ENCODE measurements around the gene SLC18B1.

SLC18B1 gene

DNA sequence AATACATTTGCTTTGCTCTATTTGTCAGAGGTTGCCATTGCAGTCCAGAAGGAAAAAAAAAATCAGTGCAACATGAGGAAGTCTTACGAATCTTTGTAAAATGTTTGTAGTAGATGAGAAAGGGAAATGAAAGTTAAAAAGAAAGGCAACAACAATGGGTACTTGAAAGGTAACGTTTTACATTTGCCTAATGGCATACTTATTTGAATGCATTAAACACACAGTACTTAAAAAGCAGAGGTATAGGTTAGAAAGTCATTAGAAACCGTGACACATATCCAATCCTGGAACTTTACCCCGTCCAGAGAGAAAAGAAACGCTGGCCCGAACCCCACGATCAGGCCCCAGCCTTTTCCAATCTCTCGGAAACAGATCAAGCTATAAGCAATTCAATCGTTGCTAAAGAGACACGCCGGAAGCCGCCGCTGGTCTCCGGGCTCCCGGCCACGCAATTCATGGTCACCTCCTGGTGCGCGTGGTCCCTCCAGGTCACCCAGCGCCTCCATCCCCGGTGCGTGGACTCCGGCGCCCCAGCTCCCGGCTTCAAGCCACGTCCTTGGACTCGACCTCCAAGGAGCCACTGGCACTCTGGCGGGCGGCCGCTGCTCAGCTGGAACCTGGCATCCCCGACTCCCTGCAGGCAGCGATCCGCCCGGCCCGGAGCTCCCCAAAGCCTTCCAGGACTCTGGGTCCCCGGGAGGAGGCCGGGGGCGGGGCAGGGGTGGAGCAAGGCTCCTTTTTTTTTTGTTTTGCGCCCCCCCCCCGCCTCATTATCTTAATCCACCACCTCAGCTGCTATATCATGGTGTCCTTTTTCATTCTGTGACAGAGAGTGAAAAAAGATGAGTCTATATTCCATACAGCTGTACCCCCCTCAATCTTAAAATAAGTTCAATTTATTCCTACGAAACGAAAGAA lies at the start of gene SLC18B1:
SLC18B1 (minus strand) TSS at position 687 of the 918 bp plus-strand sequence; CDS start at position 506, 181 bp downstream.
- DNase-seq, result peak; percentile 9 to 71

DNA sequence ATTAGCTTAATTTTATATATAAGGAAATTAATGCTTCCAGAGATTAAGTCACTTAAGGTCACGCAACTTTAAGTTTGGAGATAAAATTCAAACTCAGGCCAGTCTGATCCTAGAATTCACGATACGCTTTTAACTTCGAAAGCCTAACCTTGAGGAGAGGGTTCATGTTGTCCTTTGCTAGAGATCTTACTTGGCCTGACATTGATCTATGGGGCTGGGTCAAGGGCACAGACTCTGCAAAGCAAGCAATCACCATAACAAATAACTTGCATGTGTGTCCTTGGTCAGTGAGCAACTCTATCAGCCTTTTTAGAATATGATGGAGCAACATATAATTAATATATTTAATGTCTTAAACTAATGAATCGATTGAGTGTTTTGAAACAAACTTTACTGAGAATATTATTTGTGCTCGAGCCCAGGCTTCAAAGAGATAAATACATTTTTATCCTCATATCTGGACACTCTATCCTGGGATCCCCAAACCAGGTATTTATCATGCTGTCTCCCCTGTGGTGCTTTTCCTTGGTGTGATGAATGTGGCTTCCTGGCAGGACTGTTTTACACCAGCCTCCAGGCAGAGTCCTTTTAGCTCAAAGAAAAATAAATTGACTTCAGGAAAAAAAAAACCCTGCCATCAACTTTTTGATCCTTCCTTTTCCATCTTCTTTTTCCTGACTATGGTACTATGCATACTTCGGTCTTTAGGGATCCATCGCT lies 45.0 kb upstream of the SLC18B1 start:
- no peak for DNase-seq

DNA sequence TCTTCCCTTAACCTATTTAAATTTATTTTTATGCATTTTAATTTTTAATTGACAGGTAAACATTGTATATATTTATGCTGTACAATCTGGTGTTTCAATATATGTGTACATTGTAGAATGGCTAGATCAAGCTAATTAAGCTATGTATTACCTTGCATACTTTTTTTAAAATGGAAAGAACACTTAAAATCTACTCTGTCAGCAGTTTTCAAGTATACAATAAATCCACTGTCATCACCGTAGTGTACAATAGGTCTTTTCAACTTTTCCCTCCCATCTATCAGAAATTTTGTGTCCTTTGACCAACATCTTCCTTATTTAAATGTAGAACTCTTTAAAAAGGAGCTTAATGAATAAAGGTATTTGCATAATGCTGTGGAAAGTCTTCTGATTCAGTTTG lies 43.5 kb upstream of the SLC18B1 start:
- DNase-seq, result no peak

DNA sequence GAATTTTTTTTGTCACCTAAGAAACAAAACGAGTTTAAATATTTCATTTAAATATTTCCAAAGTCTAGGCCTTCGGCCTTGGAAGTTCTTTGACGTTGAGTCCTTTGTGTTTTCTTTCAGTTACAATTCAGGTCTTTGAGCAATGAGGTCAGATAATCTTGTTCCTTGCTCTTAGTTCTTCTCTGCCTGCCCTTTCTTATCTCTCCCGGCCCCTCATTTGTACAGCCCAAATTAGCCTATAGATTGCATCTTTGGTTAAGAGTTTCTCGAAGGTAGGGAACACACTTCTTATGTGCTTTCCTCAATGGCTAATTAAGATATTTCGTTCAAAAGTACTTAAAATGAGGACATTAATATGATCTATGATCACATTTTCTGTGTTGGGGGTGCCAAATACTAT lies 34.5 kb upstream of the SLC18B1 start:
- DNase-seq, result no peak

DNA sequence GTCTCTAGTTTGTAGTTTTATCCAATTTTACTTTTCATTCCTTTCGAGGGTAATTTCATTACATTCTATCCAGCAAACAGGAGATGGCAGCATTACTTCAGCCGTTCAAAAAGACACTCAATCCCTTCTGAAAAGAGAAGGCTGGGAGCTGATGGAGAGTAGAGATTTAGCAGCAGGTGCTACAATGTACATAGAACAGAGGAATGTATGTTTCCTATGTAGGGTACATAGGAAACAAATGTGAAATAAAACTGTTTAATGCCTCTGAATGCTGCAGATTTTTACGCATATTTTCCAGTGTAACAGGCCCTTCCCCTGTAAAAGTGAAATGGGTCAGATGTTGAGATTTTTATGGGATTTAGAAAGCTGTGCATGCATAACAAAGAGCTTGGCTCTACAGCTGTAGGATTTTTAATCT lies 31.9 kb upstream of the SLC18B1 start:
- DNase-seq, result peak; percentile 46 to 80

DNA sequence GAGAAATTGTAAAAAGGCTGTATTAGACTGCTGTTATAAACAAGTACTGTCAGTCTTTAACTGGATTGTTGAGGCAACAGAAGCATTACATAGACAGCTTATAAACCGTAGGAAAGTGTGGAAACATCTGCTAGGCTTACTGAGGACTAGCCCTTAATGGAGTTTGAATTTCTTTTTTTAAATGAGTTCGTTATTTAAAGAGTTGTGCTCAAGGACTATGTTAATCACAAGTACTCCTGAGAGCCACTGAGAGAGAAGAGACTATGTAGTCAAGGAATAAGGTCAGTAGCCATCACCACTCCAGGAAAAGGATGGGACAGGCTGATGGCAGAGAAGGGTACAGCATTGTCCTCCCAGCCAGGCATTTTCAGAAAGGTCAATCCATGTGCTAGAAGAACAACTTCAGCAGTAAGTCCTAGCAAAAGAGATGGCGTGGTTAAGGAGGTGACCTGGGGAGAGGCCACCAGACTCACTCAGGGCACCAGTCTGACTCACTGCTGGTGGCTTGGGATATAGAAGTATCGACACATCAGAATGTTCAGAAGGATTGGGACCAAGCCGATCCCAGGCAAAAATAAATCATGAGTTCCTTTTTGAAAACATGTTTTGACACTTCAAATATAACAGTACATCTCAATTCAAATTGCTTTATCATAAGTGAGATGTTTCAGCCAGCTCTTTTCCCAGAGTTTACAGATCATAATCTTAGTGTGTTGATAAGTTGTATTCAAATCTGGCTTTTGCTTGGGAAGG lies 22.4 kb upstream of the SLC18B1 start:
- DNase-seq, result peak; percentile 31 to 34

DNA sequence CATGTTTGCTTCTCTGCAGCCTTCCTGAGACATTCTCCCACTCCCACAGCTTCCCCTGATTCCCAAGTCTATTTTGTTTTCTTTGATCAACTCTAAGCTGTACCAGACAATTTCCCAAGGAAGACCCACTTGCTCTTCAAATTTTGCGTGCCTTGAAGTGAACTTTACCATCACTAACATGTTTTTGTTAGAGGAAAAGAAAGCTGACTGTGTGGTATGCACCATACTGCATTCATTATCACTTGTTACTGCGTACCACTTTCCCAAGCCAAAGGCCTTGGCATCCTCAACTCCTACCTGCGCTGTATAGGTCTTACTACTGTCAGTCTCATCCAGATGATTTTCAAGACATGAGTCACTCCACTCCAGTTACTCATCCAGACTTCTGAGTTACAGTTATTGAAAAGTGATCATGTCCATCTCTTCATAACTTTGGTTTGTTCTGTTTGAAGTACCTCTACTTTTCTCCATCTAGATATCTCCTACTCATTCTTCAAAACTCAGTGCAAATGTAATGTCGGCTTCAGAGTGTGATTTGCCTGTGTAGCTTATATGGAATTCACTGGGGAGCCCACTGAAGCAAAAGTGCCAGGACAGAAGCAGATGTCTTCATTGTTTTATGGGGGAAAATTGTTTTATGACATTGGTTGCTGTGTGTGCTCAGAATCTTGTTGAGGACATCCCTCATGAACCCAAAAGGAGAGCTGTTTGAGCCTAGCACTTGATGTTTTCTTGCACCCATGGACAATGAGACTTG lies 21.1 kb upstream of the SLC18B1 start:
- DNase-seq, result peak; percentile 32 to 48

DNA sequence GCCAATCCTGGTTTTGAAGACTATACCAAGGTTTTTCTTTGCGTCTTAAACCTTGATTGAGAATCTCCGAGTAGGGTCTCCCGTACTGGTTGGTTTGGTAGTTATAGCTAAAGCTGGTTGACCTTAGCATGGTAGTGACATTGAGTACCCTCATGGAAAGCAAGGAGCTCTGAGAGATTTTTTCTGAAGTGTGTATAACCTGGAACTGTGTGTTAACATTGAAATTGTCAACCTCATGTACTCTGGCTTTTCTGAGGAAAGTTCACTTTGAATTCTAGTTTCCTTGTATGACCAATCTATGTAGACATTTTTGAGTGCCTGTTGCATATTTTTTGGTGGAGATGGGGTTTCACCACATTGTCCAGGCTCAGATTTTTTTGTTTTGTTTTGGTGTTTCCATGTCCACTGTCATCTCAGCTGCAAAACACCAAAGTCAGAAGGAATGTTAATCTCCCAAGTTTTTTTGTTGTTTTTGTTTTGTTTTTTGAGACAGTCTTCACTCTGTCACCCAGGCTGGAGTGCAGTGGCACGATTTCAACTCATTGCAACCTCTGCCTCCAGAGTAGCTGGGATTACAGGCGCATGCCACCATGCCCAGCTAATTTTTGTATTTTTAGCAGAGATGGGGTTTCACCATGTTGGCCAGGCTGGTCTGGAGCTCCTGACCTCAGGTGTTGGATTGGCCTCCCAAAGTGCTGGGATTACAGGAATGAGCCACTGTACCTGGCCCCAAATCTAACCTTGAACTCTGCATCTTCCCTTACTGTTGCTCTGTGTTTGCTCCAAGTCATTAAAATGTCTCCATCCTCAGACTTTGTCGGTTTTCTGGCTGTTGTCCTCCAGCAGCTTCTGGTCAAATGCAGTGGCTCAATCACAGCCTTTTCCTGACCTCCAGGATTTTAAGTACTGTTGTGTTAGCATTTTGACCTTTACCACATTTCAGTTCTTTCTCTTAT lies 20.2 kb upstream of the SLC18B1 start:
- DNase-seq, result peak in 1 of 2 experiments; percentile 25

DNA sequence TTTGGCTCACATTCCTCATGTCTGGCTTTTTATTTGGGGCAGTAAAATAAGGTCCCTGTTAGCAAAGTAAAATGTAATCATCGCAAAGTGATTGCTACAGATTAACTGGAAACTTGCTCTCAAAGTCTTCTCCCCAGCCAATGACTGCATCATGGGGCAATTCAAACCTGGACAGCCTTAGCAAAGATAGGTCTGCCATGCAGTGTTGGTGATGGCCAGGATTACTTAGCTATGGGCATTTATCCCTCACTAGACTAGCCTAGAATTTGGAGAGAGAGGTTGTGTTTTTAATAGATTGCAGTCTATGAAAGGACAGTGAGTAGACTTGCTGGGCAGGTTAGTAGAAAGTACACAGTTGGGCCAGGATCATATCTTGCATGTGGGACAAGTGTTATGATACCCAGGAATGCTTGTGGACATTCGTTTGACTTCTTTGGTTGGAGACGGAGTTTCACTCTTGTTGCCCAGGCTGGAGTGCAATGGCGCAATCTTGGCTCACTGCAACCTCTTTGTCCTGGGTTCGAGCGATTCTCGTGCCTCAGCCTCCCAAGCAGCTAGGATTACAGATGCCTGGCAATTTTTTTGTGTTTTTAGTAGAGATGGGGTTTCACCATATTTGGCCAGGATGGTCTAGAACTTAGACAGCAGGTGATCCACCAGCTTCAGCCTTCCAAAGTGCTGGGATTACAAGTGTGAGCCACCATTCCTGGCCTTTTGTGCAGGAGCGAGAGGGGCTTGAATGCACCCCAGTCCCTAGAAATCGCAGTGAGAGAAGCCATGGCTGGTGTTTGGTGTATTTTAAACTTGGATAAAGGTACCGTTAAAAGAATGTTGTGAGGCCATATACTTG lies 19.3 kb upstream of the SLC18B1 start:
- DNase-seq, result no peak

DNA sequence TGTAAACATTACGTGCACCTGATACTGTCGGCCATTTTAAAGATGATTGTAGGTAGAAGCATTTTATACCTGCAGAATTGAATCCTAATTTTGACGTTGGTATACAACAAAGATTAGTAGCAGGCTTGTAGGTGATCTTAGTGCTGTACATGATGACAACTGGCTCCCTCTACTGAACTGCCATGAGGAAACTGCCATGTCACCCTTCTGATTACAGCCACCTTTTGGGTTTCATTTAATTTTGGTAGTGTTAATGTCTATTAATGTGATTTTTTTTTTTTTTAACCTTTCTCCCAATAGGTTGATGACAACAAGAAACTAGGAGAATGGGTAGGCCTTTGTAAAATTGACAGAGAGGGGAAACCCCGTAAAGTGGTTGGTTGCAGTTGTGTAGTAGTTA lies 18.2 kb upstream of the SLC18B1 start:
- DNase-seq, result no peak

DNA sequence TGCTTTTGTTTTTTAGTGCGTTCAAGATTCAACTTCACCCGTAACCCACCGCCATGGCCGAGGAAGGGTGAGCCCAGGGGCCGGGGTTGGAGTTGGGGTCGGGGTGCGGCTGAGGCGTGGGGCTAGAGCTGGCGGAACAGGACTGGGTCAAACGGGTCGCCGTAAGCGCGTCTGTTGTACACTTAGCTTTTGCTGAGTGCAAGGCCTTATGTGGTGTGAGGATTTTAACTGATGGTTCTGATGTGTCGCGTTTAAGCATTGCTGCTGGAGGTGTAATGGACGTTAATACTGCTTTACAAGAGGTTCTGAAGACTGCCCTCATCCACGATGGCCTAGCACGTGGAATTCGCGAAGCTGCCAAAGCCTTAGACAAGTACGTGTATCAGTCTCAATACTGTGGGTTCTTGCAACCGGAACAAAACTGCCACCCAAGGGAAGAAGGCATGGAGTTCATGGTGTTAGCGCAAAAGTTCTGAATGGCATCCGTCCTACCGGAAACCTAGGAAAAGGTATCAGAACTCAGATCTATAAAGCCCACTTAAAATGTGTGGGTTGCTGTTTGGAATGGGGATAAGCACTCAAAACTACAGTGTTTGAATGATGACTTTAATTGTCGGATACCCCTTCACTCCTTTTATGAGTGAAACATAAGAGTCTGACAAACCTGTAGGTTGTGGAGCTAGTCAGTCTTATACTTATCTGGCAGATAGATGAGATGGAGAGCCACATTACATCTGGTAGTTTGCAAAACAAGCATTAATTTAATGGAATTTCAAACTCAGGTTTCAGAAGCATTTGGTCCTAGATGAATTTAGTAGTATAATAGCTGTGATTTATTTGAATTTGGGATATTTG lies 16.5 kb upstream of the SLC18B1 start:
- peak in 1 of 2 experiments; percentile 24 for DNase-seq

DNA sequence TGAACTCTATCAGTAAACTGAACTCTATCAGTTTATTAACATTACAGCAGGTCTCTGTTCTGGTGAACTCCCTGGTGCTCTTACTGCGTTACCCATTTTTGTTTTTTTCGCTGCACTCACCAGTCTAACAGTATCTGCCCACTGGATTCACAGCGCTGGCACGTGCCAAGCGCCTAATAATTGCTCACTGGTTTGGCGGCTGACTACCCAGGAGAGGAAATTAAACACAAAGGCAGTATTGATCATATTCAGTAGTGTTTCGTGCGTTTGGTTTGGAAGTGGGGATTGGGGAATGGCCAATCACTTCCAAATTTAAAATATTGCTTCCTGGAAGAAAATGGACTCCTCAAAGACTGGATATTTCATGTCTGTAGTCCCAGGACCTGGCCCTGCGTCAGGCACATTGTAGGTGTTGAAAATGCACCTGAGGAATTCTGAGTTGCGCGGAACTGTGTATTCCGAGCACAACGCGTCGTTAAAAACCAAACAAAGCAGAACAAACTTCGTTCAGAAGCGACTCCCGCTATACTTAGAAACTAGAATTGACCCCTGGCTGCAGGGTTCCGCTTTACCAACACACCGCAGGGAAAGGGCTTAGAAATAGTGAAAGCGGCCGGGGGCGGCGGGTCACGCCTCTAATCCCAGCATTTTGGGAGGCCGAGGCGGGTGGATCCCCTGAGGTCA lies 14.9 kb upstream of the SLC18B1 start:
- DNase-seq, result peak; percentile 34 to 58

DNA sequence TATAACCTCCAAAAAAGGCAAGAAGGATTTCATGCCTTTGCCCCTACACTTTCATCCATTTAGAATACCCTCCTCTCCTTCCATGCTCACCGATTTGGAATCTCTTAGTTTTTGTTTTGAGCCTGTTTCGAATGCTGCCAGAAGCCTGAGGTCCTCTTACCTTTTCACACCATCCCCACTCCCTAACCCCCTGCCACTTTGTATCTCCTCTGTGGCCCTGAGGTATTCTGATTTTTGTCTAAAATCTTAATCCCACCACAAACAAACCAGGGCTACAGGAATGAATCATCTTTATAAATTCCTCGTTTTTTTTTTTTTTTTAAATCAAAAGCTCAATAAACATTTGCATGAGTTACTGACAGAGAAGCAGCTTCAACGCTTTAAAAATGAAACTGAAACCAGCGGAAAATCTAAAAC lies 14.3 kb upstream of the SLC18B1 start:
- peak; percentile 20 to 58 for DNase-seq

DNA sequence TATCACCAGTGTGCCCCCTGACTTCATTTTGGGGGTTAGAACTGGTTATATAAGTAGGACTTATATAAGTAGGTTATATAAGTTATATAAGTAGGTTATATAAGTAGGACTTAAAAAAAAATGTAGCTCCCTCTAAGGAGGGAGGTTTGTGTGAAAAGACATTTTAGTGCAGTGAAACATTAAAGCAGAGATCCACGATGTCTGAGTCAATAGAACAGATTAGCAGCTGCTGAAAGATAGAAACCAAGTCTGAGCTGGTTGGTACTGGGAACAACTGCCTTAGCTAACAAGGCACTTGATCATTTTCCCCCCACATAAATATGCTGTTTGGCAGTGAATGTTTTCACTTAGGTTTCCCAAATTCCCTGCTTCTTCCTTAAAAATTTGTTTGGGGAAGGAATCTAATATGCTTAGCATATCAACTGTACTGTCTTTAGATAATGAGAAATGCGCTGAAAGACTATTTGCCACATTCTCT lies 13.9 kb upstream of the SLC18B1 start:
- DNase-seq, result peak; percentile 24 to 26

DNA sequence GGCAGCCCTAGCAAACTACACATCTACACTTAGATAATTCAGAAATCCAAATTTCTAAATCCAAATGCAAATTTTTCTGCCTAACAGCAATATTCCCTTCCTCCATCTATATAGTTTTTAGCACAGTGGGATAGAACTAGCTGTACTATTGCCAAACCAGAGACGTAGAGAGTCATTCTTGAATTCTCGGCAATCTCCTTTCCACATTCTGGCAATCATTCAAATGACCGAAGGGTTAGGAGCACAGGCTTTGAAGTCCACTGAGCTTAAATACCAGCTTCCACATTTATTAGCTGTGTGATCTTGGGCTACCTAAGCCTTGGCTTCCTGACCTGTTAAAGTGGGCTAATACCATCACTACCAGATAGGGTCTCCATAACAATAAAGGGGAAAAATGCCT lies 12.8 kb upstream of the SLC18B1 start:
- DNase-seq, result no peak

DNA sequence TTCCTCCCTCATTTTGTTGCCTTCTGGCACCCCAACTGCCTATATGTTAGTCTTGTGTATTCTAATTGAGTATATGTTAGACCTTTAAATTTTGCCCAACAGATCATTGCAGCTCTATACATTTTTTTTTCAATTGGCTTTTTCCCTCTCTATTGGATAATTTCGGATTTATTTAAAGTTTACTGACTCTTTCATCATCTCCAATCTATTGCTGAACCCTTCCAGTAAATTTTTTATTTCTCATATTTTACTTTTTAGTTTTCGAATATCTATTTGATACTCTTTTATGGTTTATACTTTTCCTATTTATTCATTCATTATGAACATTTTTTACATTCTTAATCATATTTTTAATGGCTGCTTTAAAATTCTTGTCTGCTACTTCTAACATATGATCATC lies 7.1 kb upstream of the SLC18B1 start:
- no peak for DNase-seq

DNA sequence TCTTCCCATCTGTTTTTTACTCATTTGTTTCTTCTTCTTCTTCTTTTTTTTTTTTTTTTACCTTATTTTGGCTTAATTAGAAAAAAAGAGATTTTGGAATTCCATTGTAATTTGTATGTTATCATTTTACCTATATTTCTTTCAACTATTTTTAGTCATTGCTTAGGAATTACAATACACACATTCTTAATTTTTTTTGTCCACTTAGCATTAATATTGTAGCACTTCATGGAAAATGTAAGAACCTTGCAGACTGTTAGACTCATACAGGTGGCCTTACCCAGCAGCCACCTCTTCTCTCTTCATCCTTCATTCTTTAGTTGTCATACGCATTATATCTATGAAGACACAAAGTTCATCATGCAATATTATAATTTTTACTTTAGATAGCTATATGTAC lies 5.8 kb upstream of the SLC18B1 start:
- DNase-seq, result no peak

DNA sequence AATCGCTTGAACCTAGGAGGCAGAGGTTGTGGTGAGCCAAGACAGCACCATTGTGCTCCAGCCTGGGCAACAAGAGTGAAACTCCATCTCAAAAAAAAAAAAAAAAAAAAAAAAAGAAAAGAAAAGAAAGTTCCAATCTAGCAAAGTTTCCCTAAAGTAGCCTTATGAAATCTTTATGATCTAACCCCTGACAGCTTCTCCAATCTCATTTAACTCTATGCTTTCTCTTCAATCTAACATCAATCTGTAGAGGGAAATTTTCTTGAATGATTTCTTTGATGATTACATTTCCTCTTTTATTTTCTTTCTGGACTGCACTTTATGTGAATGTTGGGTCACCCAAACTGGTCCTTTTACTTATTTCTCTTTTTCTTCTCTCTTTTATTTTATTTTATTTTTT lies 2.2 kb upstream of the SLC18B1 start:
- DNase-seq, result no peak
